Gastroesophageal sphincter (tissue), 3 donors: ENCODE results near the gene TEX47.

Source experiments
- CTCF ChIP-seq, 4 experiments: fragments of 200-600 bp in 2 of 4; fragments of 450-650 bp in 2 of 4; sonication (generic) in 1 of 4; IDR thresholded peaks; one replicate each; pipeline ENCODE4 v1.5.1; 2017 to 2019; ENCODE audit warnings: antibody characterized with exemption in 4 of 4, mild to moderate bottlenecking in 2 of 4, moderate library complexity in 2 of 4
- EP300 ChIP-seq: sonication (generic); formaldehyde crosslinking; IDR thresholded peaks from one replicate; pipeline ENCODE4 v1.6.1; 2017; ENCODE audit warnings: antibody characterized with exemption, mild to moderate bottlenecking
- POLR2A ChIP-seq, 2 donors: fragments of 450-650 bp; IDR thresholded peaks; one replicate each; pipeline ENCODE4 v1.6.1; 2017; ENCODE audit warnings: antibody characterized with exemption in 2 of 2, mild to moderate bottlenecking in 2 of 2, moderate library complexity in 1 of 2

DNA sequence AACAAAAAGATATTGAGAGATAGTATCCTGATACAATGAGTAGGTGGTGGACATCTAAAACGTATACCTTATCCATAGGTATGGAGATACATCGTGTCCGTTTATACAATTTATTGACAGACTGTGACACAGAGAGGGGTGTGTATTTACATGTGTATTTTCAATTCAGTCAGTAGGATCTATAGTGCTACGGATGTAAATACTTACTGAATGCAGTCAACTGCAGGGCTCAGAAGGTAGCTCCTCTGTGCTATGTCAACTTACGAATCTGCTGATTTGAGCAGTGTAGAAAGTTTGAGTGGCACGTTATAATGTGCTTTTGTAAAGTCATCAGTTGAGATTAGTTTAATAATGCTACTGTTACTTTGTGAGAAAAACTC lies 35.4 kb downstream of the TEX47 start:
- TF ChIP-seq CTCF (IDR thresholded peaks at IDR 0.05): no peak
- no peak for TF ChIP-seq POLR2A (IDR thresholded peaks at IDR 0.05)
- TF ChIP-seq EP300: no peak
